Mucosa of rectum (tissue), 2 donors: ENCODE data around the gene SLC16A3.

Experiments
- H3K27ac ChIP-seq, 2 donors: one replicate each; pipeline ENCODE4 v1.7.0; 2013; ENCODE audit warnings: inconsistent platforms in 2 of 2, low read depth in 2 of 2, low read length in 2 of 2
- H3K27me3 ChIP-seq, 2 donors: one replicate each; pipeline ENCODE4 v1.7.0; 2013; ENCODE audit warnings: low read length in 2 of 2; ENCODE audit not compliant: control insufficient read depth in 2 of 2, insufficient read depth in 2 of 2
- H3K36me3 ChIP-seq, 2 donors: one replicate each; pipeline ENCODE4 v1.7.0; 2013; ENCODE audit warnings: low read length in 2 of 2; ENCODE audit not compliant: control insufficient read depth in 2 of 2, insufficient read depth in 2 of 2
- H3K4me1 ChIP-seq, 2 donors: one replicate each; pipeline ENCODE4 v1.7.0; 2013; ENCODE audit warnings: low read length in 2 of 2, mild to moderate bottlenecking in 1 of 2; ENCODE audit not compliant: control insufficient read depth in 2 of 2, insufficient read depth in 2 of 2
- H3K4me3 ChIP-seq, 2 donors: one replicate each; pipeline ENCODE4 v1.7.0; 2013; ENCODE audit warnings: low read length in 2 of 2
- H3K9ac ChIP-seq, 2 donors: one replicate each; pipeline ENCODE4 v1.7.0; 2013; ENCODE audit warnings: low read length in 2 of 2, low read depth in 1 of 2, mild to moderate bottlenecking in 1 of 2
- H3K9me3 ChIP-seq, 2 donors: one replicate each; pipeline ENCODE4 v1.7.0; 2013; ENCODE audit warnings: low read length in 2 of 2; ENCODE audit not compliant: control insufficient read depth in 2 of 2
- donor health status: healthy.
- donor health status: Normal muscosa, but diverticular disease.

Gene SLC16A3

GRCh38 chr17:82223517-82223916 lies 5.3 kb upstream of the SLC16A3 start:
- Histone ChIP-seq H3K9me3 (no peaks in the 10 kb centered on the region), H3K9ac (no peak overlapping the region), H3K4me3 (no peak overlapping the region), H3K36me3 (no peaks in the 10 kb centered on the region), H3K27ac (no peak overlapping the region), H3K4me1 (peaks cover 2 to 6% of the 10 kb centered on the region in 2 donors), H3K27me3 (no peaks in the 10 kb centered on the region)

GRCh38 chr17:82224666-82225065 lies 4.2 kb upstream of the SLC16A3 start:
- Histone ChIP-seq H3K4me1 (peaks cover 2 to 9% of the 10 kb centered on the region in 2 donors), H3K36me3 (no peaks in the 10 kb centered on the region), H3K9me3 (no peaks in the 10 kb centered on the region), H3K27ac (no peak overlapping the region), H3K4me3 (no peak overlapping the region), H3K27me3 (no peaks in the 10 kb centered on the region), H3K9ac (no peak overlapping the region)

GRCh38 chr17:82225368-82226029 lies 3.3 kb upstream of the SLC16A3 start:
- H3K4me3 ChIP-seq, result no peak overlapping the region
- no peak overlapping the region for H3K9ac ChIP-seq
- H3K9me3 ChIP-seq, result no peaks in the 10 kb centered on the region
- no peaks in the 10 kb centered on the region for H3K36me3 ChIP-seq
- no peaks in the 10 kb centered on the region for H3K27me3 ChIP-seq
- H3K27ac ChIP-seq, result no peak overlapping the region
- peaks cover 10 to 16% of the 10 kb centered on the region in 2 donors for H3K4me1 ChIP-seq

- Histone ChIP-seq H3K9ac (no peak overlapping the region), H3K4me1 (peaks cover 13 to 19% of the 10 kb centered on the region in 2 donors), H3K27ac (no peak overlapping the region), H3K4me3 (no peak overlapping the region), H3K9me3 (no peaks in the 10 kb centered on the region), H3K27me3 (no peaks in the 10 kb centered on the region), H3K36me3 (no peaks in the 10 kb centered on the region)
These were observed 2.6 kb upstream of the SLC16A3 start for GRCh38 chr17:82226146-82226808.

- Histone ChIP-seq H3K4me3 (no peak overlapping the region), H3K27ac (no peak overlapping the region), H3K36me3 (no peaks in the 10 kb centered on the region), H3K4me1 (peaks cover 19 to 21% of the 10 kb centered on the region in 2 donors), H3K9ac (no peak overlapping the region), H3K9me3 (no peaks in the 10 kb centered on the region), H3K27me3 (no peaks in the 10 kb centered on the region)
These were observed 1.8 kb upstream of the SLC16A3 start for GRCh38 chr17:82226809-82227628.

GRCh38 chr17:82227629-82228277 lies 1.1 kb upstream of the SLC16A3 start:
- Histone ChIP-seq H3K4me1 (peaks cover 24 to 25% of the 10 kb centered on the region in 2 donors), H3K36me3 (no peaks in the 10 kb centered on the region), H3K27me3 (no peaks in the 10 kb centered on the region), H3K9me3 (no peaks in the 10 kb centered on the region), H3K9ac (peak overlapping the region; percentile 80 to 95), H3K4me3 (peak overlapping the region in 1 of 2 donors; percentile 62), H3K27ac (peak overlapping the region; percentile 94)

GRCh38 chr17:82228278-82228841 lies 482 bp upstream of the SLC16A3 start:
- H3K9me3 ChIP-seq, result no peaks in the 10 kb centered on the region
- peak overlapping the region; percentile 62 for H3K4me3 ChIP-seq
- peaks cover 24 to 28% of the 10 kb centered on the region in 2 donors for H3K4me1 ChIP-seq
- peak overlapping the region; percentile 80 to 95 for H3K9ac ChIP-seq
- no peaks in the 10 kb centered on the region for H3K27me3 ChIP-seq
- H3K27ac ChIP-seq, result peak overlapping the region; percentile 94
- no peaks in the 10 kb centered on the region for H3K36me3 ChIP-seq

GRCh38 chr17:82229698-82230608 lies 1.1 kb downstream of the SLC16A3 start:
- peak overlapping the region; percentile 90 to 91 for H3K27ac ChIP-seq
- H3K9ac ChIP-seq, result peak overlapping the region; percentile 56 to 95
- H3K4me3 ChIP-seq, result peak overlapping the region; percentile 62 to 67
- H3K9me3 ChIP-seq, result no peaks in the 10 kb centered on the region
- H3K27me3 ChIP-seq, result no peaks in the 10 kb centered on the region
- H3K36me3 ChIP-seq, result no peaks in the 10 kb centered on the region
- peaks cover 27 to 36% of the 10 kb centered on the region in 2 donors for H3K4me1 ChIP-seq
